Neutrophil (primary cell): ENCODE data around the gene SAMD1.
A peak's percentile ranks its signal among the peaks of the same experiment; 100 is the strongest.

ENCODE experiments used
- H3K27ac ChIP-seq: fragments of 200-600 bp; sonication (generic); 2 replicates; pipeline ENCODE4 v1.5.1; 2016; ENCODE audit warnings: mild to moderate bottlenecking, moderate library complexity
- H3K27me3 ChIP-seq: fragments of 200-600 bp; sonication (generic); 2 replicates; pipeline ENCODE4 v1.6.0; 2016; ENCODE audit warnings: mild to moderate bottlenecking
- H3K36me3 ChIP-seq: fragments of 200-600 bp; sonication (generic); 2 replicates; pipeline ENCODE4 v1.5.1; 2017
- H3K4me1 ChIP-seq, 2 experiments: fragments of 200-600 bp in 1 of 2; sonication (generic) in 1 of 2; 1 replicate in 1 of 2; 2 replicates in 1 of 2; pipeline versions ENCODE4 v1.5.1 to v1.6.1; 2013 to 2016; ENCODE audit warnings: low read depth in 1 of 2, low read length in 1 of 2, mild to moderate bottlenecking in 1 of 2, moderate library complexity in 1 of 2; ENCODE audit not compliant: control insufficient read depth in 1 of 2, insufficient read depth in 1 of 2
- H3K4me3 ChIP-seq, 2 experiments: fragments of 200-600 bp in 1 of 2; sonication (generic) in 1 of 2; 1 replicate in 1 of 2; 2 replicates in 1 of 2; pipeline ENCODE4 v1.5.1; 2013 to 2016; ENCODE audit warnings: low read depth in 1 of 2, low read length in 1 of 2, mild to moderate bottlenecking in 1 of 2, moderate library complexity in 1 of 2
- H3K9me3 ChIP-seq: fragments of 200-600 bp; sonication (generic); 2 replicates; pipeline ENCODE4 v1.5.1; 2016
- TF ChIP-seq, protein P1 (sequence below): fragments of 200-600 bp; sonication (generic); IDR thresholded peaks from 2 replicates; pipeline ENCODE4 v1.5.1; 2016; ENCODE audit warnings: antibody characterized with exemption

The SAMD1 gene

DNA sequence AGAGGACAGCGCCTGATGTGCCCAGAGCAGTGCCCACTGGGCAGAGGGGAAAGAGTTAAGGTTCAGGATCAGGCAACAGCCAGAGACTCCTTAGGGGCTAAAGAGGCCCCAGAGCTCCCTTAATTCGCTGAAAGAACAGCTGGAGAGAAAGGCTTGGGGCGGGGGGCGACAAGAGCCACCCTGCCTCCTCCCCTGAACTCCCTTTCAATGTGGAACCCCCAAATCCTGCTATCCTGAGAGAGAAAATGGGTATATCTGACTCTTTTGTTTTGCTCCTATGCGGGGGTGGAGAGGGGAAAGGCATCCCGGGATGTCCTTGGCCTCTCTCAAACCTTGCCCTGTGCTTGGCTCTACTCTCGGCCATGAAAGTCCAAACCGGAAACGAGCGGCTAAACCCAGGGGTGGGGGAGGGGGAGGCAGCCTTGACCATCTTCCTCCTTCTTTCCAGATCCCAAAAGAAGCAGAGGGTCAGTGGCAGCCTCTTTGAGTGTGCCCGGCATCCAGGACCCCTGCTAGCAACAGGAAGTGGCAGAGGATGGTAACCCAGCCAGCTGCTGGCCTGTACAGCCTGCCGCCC is 22.3 kb upstream of the SAMD1 start:
- H3K27ac ChIP-seq: peak overlapping the region; percentile 97
- TF ChIP-seq, protein P1, sequence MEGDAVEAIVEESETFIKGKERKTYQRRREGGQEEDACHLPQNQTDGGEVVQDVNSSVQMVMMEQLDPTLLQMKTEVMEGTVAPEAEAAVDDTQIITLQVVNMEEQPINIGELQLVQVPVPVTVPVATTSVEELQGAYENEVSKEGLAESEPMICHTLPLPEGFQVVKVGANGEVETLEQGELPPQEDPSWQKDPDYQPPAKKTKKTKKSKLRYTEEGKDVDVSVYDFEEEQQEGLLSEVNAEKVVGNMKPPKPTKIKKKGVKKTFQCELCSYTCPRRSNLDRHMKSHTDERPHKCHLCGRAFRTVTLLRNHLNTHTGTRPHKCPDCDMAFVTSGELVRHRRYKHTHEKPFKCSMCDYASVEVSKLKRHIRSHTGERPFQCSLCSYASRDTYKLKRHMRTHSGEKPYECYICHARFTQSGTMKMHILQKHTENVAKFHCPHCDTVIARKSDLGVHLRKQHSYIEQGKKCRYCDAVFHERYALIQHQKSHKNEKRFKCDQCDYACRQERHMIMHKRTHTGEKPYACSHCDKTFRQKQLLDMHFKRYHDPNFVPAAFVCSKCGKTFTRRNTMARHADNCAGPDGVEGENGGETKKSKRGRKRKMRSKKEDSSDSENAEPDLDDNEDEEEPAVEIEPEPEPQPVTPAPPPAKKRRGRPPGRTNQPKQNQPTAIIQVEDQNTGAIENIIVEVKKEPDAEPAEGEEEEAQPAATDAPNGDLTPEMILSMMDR: no peak
- peaks cover 24% of the 10 kb centered on the region for H3K36me3 ChIP-seq
- peak overlapping the region in 1 of 2 experiments; percentile 17 for H3K4me3 ChIP-seq
- H3K4me1 ChIP-seq: peaks cover 48 to 56% of the 10 kb centered on the region in 2 experiments
- no peaks in the 10 kb centered on the region for H3K9me3 ChIP-seq
- no peaks in the 10 kb centered on the region for H3K27me3 ChIP-seq

DNA sequence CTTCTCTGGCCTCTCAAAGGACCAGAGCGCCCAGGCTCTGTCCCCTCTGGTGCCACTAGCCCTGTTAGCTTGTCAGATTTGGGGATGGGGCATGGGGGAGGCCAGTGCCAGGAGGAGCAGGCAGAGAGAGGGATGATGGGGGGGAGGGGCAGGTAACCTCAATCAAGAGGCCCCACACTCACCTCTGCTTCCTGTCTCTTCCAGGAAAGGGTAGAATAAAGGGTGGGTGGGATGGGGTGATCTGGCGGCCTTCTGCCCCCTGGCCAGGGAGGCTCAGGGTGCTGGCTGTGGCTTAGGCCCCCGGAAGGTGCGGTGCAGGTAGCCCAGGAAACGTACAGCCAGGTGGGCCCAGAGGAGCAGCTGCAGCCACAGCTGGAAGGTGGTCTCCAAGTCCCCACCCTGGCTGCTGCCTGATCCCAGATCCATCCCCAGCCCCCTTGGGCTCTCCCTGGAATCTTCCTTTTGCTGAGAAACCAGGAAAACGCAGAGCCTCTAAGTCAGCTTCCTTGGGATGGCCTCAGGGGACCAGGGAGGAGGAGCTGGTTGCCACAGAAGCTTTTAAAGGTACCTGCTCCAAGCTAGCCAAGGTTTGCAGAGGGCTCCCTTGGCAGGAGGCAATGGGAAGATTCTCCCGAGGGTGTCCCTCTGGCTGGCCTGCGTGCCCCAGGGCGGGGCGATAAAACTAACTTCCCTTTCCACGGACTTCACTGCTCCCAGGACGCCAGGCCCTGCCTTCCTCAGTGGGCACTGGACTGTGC is 21.7 kb upstream of the SAMD1 start:
- H3K36me3 ChIP-seq: peaks cover 31% of the 10 kb centered on the region
- H3K4me3 ChIP-seq: no peak overlapping the region
- TF ChIP-seq, protein P1: no peak

DNA sequence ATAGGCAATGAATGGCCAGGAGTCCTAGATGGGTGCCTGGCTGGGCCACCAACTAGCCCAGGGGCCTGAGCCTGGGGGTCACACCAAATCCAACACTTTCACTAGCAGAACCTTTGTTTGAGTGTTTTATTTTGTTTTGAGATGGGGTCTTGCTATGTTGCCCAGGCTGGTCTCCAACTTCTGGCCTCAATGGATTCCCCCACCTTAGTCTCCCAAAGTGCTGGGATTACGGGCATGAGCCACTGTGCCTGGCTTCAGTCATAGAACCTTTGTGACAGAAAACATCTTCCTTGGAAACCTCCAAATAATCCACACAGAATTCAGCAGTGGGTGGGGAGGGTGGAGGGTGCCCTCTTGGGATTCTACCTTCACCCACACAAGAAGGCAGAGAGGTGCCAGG is 20.9 kb upstream of the SAMD1 start:
- peak overlapping the region; percentile 8 for H3K27ac ChIP-seq

More for the DNA sequence above, 21.7 kb upstream of the SAMD1 start:
- no peaks in the 10 kb centered on the region for H3K9me3 ChIP-seq
- peak overlapping the region; percentile 97 for H3K27ac ChIP-seq
- H3K27me3 ChIP-seq: no peaks in the 10 kb centered on the region
- peaks cover 48 to 56% of the 10 kb centered on the region in 2 experiments for H3K4me1 ChIP-seq

DNA sequence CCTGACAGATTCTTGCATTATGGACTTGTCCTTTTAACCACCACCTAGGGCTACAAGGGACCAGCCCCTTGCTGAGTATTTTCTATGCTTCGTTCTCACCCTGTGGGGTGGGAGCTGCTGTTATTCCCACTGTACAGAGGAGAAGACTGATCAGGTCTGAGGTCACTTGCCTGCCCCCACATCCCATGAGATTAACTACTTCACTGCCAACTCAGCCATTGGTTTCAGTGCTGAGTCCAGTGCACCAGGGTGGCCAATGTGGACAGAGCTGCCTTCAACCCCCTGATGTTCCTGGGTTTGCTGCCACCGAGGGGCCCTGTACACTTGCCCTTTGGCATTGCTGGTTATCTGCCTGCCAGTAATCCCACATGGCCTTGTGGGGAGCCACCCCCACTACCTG is 20.1 kb upstream of the SAMD1 start:
- Histone ChIP-seq H3K27me3 (no peaks in the 10 kb centered on the region), H3K4me1 (peaks cover 35 to 45% of the 10 kb centered on the region in 2 experiments), H3K9me3 (no peaks in the 10 kb centered on the region)

More for the DNA sequence above, 20.9 kb upstream of the SAMD1 start:
- peaks cover 43 to 53% of the 10 kb centered on the region in 2 experiments for H3K4me1 ChIP-seq
- H3K9me3 ChIP-seq: no peaks in the 10 kb centered on the region
- peaks cover 38% of the 10 kb centered on the region for H3K36me3 ChIP-seq
- H3K4me3 ChIP-seq: no peak overlapping the region
- H3K27me3 ChIP-seq: no peaks in the 10 kb centered on the region
- TF ChIP-seq, protein P1: no peak

DNA sequence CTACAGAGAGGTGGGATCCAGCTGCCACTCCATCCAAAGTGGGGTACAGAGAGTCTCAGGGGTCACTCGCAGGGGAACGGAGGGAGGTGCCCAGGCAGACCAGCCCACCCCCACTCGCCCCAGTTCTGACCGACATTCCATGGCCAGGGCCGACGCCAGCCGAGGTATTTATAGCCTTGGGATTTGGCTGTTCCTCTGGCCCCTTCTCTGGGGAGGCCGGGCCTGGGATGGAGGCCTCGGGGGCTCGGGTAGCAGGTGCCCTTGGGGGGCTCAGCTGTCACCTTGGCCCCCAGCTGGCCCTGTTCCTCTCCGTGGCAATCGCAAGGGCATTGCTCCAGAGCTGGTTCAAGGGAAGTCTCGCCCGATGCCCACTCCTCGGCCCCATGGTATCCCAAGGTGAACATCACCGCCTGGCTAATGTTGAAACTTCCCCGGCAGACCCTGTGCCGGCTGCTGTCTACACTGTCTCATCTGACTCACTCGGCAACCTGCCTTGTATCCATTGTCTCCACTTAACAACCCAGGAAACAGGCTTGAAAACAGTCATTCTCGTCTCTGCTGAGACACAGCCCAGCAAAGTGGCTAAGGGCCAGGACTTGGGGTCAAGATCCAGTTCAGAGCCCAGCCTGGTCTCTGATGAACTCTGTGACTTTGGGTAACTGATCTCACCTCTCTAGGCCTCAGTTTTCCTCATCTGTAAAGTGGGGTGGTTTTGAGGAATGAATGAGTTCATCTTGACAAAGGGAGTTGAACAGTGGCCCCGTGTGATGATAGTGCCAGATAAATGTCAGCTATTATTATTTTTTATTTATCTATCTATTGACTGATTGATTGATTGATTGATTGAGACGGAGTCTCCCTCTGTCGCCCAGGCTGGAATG is 17.3 kb upstream of the SAMD1 start:
- H3K27ac ChIP-seq: no peak overlapping the region
- TF ChIP-seq, protein P1: no peak
- peaks cover 73% of the 10 kb centered on the region for H3K36me3 ChIP-seq
- H3K27me3 ChIP-seq: no peaks in the 10 kb centered on the region
- H3K9me3 ChIP-seq: no peaks in the 10 kb centered on the region
- no peak overlapping the region for H3K4me3 ChIP-seq
- H3K4me1 ChIP-seq: peaks cover 7 to 16% of the 10 kb centered on the region in 2 experiments

More for the DNA sequence above, 20.1 kb upstream of the SAMD1 start:
- TF ChIP-seq, protein P1: no peak
- Histone ChIP-seq H3K36me3 (peaks cover 46% of the 10 kb centered on the region), H3K4me3 (no peak overlapping the region), H3K27ac (peak overlapping the region; percentile 38)
